ENCODE results near the gene TRIM65. TPM values are rescaled to one million over a fixed set of nuclear protein-coding genes. Genes with fewer than 3 reads are reported as not detected.

Gene TRIM65
- polyA plus RNA-seq, 1 donor from 2014 or later, result 1.5 TPM

DNA sequence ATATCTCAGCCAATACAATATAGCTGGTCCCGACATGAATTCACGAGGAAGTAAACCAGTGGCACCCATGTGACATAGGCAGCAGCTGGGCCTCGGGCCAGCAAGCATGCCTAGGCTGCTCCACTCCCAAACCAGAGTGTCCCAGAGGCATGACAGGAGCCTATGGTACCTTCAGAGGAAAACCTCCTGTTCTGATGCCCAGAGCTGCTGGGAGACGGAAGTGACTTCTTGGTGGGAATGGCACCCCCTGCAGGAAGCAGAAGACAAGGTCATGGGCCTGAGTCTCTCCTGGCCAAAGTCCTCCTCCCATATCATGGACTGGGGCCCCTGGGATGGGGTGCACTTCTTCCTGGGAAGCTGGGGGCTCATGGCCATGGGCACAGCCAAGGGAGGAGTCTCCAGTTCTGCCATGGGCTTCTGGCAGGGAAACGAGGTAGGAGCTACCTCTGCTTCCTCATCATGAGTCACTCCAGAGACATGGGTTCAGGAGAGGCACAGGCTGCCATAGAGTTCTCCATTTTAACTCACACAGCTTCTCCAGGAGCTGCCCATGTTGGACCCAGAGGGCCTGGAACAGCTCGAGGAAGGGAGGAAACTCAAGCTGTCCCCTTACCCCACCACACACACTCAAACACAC lies 30.7 kb upstream of the TRIM65 start:
- Histone ChIP-seq H3K27me3 (ENCODE audit: insufficient read depth, low read depth, low read length) (no peaks in the 10 kb centered on the region), H3K9me3 (ENCODE audit: low read length) (no peaks in the 10 kb centered on the region), H2AFZ (ENCODE audit: low read depth, low read length) (no peak overlapping the region), H3K4me2 (ENCODE audit: low read length) (no peak overlapping the region), H3K4me3 (ENCODE audit: low read length) (no peak overlapping the region), H3F3A (ENCODE audit: insufficient read depth, low read length, poor library complexity, severe bottlenecking) (no peaks in the 10 kb centered on the region), H3K79me2 (replicated peaks; ENCODE audit: insufficient read depth, low read length) (no peaks in the 10 kb centered on the region), H3K9ac (ENCODE audit: low read length) (no peak overlapping the region), H3K36me3 (ENCODE audit: insufficient read depth, low read length) (no peaks in the 10 kb centered on the region), H4K20me1 (ENCODE audit: insufficient read depth) (no peaks in the 10 kb centered on the region), H3K27ac (ENCODE audit: low read length) (no peak overlapping the region), H3K9me2 (ENCODE audit: insufficient read depth, low read length) (no peaks in the 10 kb centered on the region)
- TF ChIP-seq MXI1 (conservative IDR thresholded peaks at IDR 0.05; ENCODE audit: poor library complexity, severe bottlenecking) (no peak), POLR2AphosphoS5 (IDR thresholded peaks at IDR 0.05) (no peak), RAD21 (conservative IDR thresholded peaks at IDR 0.05) (no peak), EP300 (conservative IDR thresholded peaks at IDR 0.05; ENCODE audit: poor library complexity, severe bottlenecking) (no peak), EZH2 (IDR thresholded peaks at IDR 0.05; ENCODE audit: borderline replicate concordance, insufficient read depth, low read length, poor library complexity, severe bottlenecking) (no peak), SMC3 (conservative IDR thresholded peaks at IDR 0.05; ENCODE audit: poor library complexity) (no peak), TAF1 (IDR thresholded peaks at IDR 0.05; ENCODE audit: low read depth) (no peak)
- TF ChIP-seq, protein P1, sequence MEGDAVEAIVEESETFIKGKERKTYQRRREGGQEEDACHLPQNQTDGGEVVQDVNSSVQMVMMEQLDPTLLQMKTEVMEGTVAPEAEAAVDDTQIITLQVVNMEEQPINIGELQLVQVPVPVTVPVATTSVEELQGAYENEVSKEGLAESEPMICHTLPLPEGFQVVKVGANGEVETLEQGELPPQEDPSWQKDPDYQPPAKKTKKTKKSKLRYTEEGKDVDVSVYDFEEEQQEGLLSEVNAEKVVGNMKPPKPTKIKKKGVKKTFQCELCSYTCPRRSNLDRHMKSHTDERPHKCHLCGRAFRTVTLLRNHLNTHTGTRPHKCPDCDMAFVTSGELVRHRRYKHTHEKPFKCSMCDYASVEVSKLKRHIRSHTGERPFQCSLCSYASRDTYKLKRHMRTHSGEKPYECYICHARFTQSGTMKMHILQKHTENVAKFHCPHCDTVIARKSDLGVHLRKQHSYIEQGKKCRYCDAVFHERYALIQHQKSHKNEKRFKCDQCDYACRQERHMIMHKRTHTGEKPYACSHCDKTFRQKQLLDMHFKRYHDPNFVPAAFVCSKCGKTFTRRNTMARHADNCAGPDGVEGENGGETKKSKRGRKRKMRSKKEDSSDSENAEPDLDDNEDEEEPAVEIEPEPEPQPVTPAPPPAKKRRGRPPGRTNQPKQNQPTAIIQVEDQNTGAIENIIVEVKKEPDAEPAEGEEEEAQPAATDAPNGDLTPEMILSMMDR (IDR thresholded peaks at IDR 0.05; ENCODE audit: poor library complexity, severe bottlenecking), result no peak
- TF ChIP-seq, protein P2, sequence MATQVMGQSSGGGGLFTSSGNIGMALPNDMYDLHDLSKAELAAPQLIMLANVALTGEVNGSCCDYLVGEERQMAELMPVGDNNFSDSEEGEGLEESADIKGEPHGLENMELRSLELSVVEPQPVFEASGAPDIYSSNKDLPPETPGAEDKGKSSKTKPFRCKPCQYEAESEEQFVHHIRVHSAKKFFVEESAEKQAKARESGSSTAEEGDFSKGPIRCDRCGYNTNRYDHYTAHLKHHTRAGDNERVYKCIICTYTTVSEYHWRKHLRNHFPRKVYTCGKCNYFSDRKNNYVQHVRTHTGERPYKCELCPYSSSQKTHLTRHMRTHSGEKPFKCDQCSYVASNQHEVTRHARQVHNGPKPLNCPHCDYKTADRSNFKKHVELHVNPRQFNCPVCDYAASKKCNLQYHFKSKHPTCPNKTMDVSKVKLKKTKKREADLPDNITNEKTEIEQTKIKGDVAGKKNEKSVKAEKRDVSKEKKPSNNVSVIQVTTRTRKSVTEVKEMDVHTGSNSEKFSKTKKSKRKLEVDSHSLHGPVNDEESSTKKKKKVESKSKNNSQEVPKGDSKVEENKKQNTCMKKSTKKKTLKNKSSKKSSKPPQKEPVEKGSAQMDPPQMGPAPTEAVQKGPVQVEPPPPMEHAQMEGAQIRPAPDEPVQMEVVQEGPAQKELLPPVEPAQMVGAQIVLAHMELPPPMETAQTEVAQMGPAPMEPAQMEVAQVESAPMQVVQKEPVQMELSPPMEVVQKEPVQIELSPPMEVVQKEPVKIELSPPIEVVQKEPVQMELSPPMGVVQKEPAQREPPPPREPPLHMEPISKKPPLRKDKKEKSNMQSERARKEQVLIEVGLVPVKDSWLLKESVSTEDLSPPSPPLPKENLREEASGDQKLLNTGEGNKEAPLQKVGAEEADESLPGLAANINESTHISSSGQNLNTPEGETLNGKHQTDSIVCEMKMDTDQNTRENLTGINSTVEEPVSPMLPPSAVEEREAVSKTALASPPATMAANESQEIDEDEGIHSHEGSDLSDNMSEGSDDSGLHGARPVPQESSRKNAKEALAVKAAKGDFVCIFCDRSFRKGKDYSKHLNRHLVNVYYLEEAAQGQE (IDR thresholded peaks at IDR 0.05; ENCODE audit: borderline replicate concordance), result no peak

DNA sequence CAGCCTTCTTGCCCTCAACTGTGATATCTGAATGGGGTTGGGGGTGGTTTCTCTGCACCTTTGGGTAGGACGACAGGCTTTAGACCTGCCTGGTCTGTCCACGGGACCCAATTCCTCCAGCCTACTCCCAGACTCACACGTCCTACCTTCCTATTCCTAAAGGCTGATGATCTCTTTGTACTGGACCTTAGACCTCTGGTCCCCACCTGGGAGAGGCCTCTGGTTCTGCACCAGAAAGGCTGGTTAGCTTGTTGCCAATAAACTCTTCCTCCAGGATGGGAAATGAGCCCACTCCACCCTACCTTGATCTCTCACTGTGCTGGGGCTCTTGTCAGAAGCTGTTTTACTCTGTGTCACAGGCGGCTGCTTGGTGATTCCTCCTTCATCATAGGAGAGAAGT lies 29.7 kb upstream of the TRIM65 start:
- H4K20me1 ChIP-seq (ENCODE audit: insufficient read depth), result no peaks in the 10 kb centered on the region
- no peaks in the 10 kb centered on the region for H3K27me3 ChIP-seq (ENCODE audit: insufficient read depth, low read depth, low read length)
- H2AFZ ChIP-seq (ENCODE audit: low read depth, low read length), result no peak overlapping the region
- H3K9ac ChIP-seq (ENCODE audit: low read length), result no peak overlapping the region
- H3K9me3 ChIP-seq (ENCODE audit: low read length), result no peaks in the 10 kb centered on the region
- H3K4me2 ChIP-seq (ENCODE audit: low read length), result no peak overlapping the region
- no peaks in the 10 kb centered on the region for H3K9me2 ChIP-seq (ENCODE audit: insufficient read depth, low read length)
- TF ChIP-seq RAD21 (conservative IDR thresholded peaks at IDR 0.05) (no peak), EZH2 (IDR thresholded peaks at IDR 0.05; ENCODE audit: borderline replicate concordance, insufficient read depth, low read length, poor library complexity, severe bottlenecking) (no peak), SMC3 (conservative IDR thresholded peaks at IDR 0.05; ENCODE audit: poor library complexity) (no peak), POLR2AphosphoS5 (IDR thresholded peaks at IDR 0.05) (no peak), EP300 (conservative IDR thresholded peaks at IDR 0.05; ENCODE audit: poor library complexity, severe bottlenecking) (no peak)
- TF ChIP-seq, protein P1 (IDR thresholded peaks at IDR 0.05; ENCODE audit: poor library complexity, severe bottlenecking), result no peak
- TF ChIP-seq, protein P2 (IDR thresholded peaks at IDR 0.05; ENCODE audit: borderline replicate concordance), result no peak
- no peak overlapping the region for H3K4me3 ChIP-seq (ENCODE audit: low read length)
- H3K27ac ChIP-seq (ENCODE audit: low read length), result no peak overlapping the region
- H3K79me2 ChIP-seq (replicated peaks; ENCODE audit: insufficient read depth, low read length), result no peaks in the 10 kb centered on the region
- no peaks in the 10 kb centered on the region for H3F3A ChIP-seq (ENCODE audit: insufficient read depth, low read length, poor library complexity, severe bottlenecking)
- H3K36me3 ChIP-seq (ENCODE audit: insufficient read depth, low read length), result no peaks in the 10 kb centered on the region

Measured in neural cell (in vitro differentiated cells).